ENCODE data around the gene RPP40. TPM values are rescaled to one million over a fixed set of nuclear protein-coding genes. Genes with fewer than 3 reads are reported as not detected.

RPP40 gene
- total and polyA plus RNA-seq, 12 donors = 2.1 to 12.0 (median 3.6) TPM

DNA sequence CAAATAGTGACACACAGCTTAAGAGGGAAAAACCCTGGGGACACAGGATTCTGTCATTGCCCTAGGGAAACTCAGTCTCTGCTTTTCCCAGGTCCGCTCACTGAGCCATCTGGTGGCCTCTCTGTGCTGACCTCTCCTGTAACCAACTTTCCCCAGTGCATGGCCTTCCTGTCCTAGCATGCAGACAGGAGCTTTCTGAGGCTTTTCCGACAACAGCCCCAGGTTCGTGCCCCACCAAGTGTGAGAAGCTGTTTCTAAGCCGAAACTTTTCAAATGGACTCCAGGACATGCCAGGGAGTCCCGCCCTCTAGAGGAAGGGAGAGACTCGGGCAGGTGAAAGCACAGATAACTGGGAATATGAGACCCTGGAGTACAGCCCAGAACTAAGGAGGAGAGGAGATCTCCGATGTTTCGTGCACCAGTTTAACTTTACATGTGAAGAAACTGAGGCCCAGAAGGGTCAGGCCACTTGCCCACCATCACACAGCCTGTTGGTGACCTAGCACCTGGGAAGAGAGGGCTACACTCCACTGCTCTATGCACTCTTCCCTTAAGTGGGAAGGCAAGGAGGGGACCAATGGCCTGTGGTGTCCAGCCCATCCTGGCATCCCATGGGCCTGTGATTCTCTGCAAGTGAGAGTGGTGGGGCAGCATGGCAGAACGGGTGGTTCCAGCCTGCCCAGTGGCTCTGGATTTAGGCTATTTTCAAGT lies 46.2 kb downstream of the RPP40 start:
- ATAC-seq (peak in 5 of 8 donors; percentile 20 to 74 (median 52)), DNase-seq (no peak)
- 56 to 58% methylated on average over 9 of the region's 9 CpGs for WGBS, 2 donors
- H3K27ac ChIP-seq = no peak overlapping the region
- no peaks in the 10 kb centered on the region for H3K27me3 ChIP-seq
- H3K4me3 ChIP-seq = no peak overlapping the region
- H3K4me1 ChIP-seq = peaks cover 0 to 8% (median 0%) of the 10 kb centered on the region in 9 donors
- intact Hi-C loops (cut with DNase I) = no loop called here
- H3K9me3 ChIP-seq = no peaks in the 10 kb centered on the region
- TF ChIP-seq, protein P1, sequence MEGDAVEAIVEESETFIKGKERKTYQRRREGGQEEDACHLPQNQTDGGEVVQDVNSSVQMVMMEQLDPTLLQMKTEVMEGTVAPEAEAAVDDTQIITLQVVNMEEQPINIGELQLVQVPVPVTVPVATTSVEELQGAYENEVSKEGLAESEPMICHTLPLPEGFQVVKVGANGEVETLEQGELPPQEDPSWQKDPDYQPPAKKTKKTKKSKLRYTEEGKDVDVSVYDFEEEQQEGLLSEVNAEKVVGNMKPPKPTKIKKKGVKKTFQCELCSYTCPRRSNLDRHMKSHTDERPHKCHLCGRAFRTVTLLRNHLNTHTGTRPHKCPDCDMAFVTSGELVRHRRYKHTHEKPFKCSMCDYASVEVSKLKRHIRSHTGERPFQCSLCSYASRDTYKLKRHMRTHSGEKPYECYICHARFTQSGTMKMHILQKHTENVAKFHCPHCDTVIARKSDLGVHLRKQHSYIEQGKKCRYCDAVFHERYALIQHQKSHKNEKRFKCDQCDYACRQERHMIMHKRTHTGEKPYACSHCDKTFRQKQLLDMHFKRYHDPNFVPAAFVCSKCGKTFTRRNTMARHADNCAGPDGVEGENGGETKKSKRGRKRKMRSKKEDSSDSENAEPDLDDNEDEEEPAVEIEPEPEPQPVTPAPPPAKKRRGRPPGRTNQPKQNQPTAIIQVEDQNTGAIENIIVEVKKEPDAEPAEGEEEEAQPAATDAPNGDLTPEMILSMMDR (IDR thresholded peaks at IDR 0.05) = peak in 6 of 9 donors; percentile 10 to 36 (median 29)
- H3K36me3 ChIP-seq = peaks cover 0 to 37% (median 10%) of the 10 kb centered on the region in 9 donors

DNA sequence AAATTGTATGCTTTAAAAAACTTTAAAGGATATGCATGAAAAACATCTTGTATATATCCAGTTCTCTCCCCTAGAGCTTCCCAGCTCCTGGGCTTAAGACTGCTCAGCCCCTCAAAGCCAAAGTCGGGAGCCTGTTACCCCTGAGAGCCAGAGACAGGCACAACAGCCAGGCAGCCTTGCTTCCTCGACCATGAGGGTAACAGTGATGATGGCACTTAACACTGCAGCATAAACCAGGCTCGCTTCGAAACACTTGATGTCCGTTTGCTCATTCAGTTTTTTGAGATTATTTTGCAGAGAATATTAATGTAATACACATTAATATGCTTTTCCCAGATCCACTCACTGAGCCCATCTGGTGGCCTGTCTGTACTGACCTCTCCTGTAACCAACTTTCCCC lies 47.2 kb downstream of the RPP40 start:
- peaks cover 0 to 48% (median 16%) of the 10 kb centered on the region in 9 donors for H3K36me3 ChIP-seq
- WGBS, 2 donors = 85% methylated on average over 5 of the region's 5 CpGs
- intact Hi-C loops (cut with DNase I) = no loop called here
- TF ChIP-seq, protein P1 (IDR thresholded peaks at IDR 0.05) = no peak
- no peak for DNase-seq
- H3K4me1 ChIP-seq = peaks cover 0 to 8% (median 0%) of the 10 kb centered on the region in 9 donors
- ATAC-seq = no peak
- no peak overlapping the region for H3K4me3 ChIP-seq
- H3K9me3 ChIP-seq = no peaks in the 10 kb centered on the region
- no peak overlapping the region for H3K27ac ChIP-seq
- no peaks in the 10 kb centered on the region for H3K27me3 ChIP-seq

DNA sequence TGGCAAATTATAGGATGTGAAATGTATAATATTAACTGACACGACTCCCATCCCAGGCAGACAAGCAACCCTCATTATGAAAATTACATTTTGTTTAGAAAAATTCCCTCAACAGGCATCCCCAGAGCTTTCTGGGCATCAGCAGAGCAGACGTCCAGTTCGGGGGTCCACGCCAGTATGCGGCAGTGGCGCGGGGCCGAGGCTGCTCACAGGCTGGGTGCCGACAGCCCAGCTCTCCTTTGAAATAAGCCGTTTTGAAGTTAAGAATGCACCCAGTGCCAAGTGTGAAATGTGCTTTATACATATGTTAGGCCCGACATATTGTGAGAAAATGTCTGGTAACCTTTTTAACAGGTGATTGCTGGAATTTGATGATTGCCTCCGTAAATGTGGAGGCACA lies 50.4 kb downstream of the RPP40 start:
- WGBS, 2 donors = 94 to 95% methylated on average over 12 of the region's 12 CpGs
- DNase-seq = no peak
- peaks cover 0 to 8% (median 0%) of the 10 kb centered on the region in 9 donors for H3K4me1 ChIP-seq
- no peak overlapping the region for H3K4me3 ChIP-seq
- TF ChIP-seq, protein P1 (IDR thresholded peaks at IDR 0.05) = no peak
- H3K36me3 ChIP-seq = peaks cover 0 to 79% (median 16%) of the 10 kb centered on the region in 9 donors
- H3K27me3 ChIP-seq = no peaks in the 10 kb centered on the region
- no peaks in the 10 kb centered on the region for H3K9me3 ChIP-seq
- intact Hi-C loops (cut with DNase I) = no loop called here
- ATAC-seq = no peak
- no peak overlapping the region for H3K27ac ChIP-seq

DNA sequence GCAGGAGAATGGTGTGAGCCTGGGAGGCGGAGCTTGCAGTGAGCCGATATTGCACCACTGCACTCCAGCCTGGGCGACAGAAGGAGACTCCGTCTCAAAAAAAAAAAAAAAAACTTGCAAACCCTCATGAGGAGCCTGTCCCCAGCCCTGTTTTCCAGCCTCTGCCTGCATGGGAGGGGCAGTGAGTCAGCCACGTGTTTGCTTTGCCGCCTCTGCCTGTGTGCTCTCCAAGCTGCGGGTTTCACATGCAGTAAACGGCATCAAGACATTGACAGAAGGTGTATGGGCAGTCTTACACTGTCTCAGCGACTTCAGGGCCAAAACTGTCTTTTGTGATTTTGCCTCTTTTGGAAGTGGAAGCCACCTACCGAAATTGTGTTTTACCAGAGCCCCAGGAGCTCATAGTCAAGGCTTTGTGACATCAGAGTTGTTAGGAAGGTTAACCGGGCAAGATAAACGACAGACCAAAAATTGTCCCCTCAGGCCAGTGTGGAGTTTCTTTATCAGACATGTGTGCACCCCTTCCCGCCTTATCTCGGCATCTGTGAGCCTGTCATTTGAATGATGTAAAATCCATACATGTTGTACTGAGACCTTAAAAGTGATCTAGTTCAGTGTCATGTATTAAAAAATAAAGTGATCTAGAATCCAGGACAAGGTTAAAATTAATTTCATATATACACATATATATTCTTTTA lies 52.9 kb downstream of the RPP40 start:
- ATAC-seq = no peak

More for the DNA sequence above, 52.9 kb downstream of the RPP40 start:
- 90 to 93% methylated on average over 14 of the region's 14 CpGs for WGBS, 2 donors
- H3K4me1 ChIP-seq = no peaks in the 10 kb centered on the region
- H3K27ac ChIP-seq = no peak overlapping the region
- TF ChIP-seq, protein P1 (IDR thresholded peaks at IDR 0.05) = no peak
- no peak overlapping the region for H3K4me3 ChIP-seq
- no peak for DNase-seq
- peaks cover 0 to 92% (median 16%) of the 10 kb centered on the region in 9 donors for H3K36me3 ChIP-seq
- no peaks in the 10 kb centered on the region for H3K27me3 ChIP-seq
- H3K9me3 ChIP-seq = no peaks in the 10 kb centered on the region
- intact Hi-C loops (cut with DNase I) = no loop called here

All from heart right ventricle (tissue), 16 donors.